ENCODE results near the gene IL2. TPM values are rescaled to one million over a fixed set of nuclear protein-coding genes. Genes with fewer than 3 reads are reported as not detected.

IL2 gene
- polyA plus RNA-seq, 1 donor (not counting 4 experiments of a cell fraction or from before 2014, with no cell fraction given): not detected

DNA sequence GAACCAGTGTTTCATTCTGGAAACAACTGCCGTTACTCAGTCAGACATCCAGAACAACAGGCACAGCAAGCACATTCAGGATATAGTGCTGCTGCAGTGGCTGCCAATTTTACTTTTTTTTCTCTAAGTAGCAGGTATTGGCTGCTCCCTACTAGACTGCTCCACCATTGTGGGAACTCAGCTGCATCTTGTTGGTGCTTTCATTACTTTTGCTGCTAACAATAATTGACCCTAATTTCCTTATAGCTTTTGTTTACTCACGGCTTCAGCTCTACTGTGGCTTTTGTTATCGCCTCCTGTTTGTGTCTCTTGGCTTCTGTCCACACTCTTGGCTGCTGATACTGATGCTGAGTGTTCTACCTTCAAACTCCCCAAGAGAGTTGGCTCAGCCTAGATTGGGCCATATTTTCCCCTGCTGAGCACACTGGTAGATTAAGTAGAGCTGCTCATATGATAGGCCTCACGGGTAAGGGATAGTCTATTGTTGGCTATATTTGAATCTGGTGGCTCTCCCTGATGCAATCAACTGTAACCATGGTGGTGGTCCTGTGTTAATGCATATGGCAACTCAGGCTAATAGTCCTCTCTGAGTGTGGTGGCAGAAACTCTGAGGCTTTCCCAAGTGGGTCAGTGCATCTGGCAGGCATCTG, 44.5 kb upstream of the IL2 start:
- Histone ChIP-seq H3K4me3 (ENCODE audit: control insufficient read depth in 2 of 3, extremely low read depth in 1 of 3, insufficient read depth in 2 of 3, low read depth in 1 of 3, low read length in 3 of 3) (no peak overlapping the region), H3K9me3 (ENCODE audit: control insufficient read depth, low read depth, low read length) (no peaks in the 10 kb centered on the region), H3K9me1 (ENCODE audit: control insufficient read depth, extremely low read depth, insufficient read depth, low read length) (no peaks in the 10 kb centered on the region), H3K4me2 (ENCODE audit: control insufficient read depth, extremely low read depth, insufficient read depth, low read depth, low read length) (no peak overlapping the region), H3K27ac (ENCODE audit: control insufficient read depth, insufficient read depth, low read length) (no peak overlapping the region), H3K9ac (ENCODE audit: control insufficient read depth, extremely low read depth, insufficient read depth, low read length) (no peak overlapping the region), H3K36me3 (ENCODE audit: control insufficient read depth in 2 of 2, extremely low read depth in 1 of 2, insufficient read depth in 2 of 2, low read length in 2 of 2) (no peaks in the 10 kb centered on the region), H4K20me1 (ENCODE audit: control insufficient read depth, extremely low read depth, insufficient read depth, low read length) (no peaks in the 10 kb centered on the region), H2AFZ (ENCODE audit: control insufficient read depth, low read length) (no peak overlapping the region), H3K4me1 (ENCODE audit: control insufficient read depth, extremely low read depth, insufficient read depth, low read length) (no peaks in the 10 kb centered on the region), H3K27me3 (ENCODE audit: control insufficient read depth, extremely low read depth, insufficient read depth, low read length) (no peaks in the 10 kb centered on the region), H3K79me2 (ENCODE audit: control insufficient read depth, insufficient read depth, low read length) (no peaks in the 10 kb centered on the region)
- FAIRE-seq: no peak
- TF ChIP-seq CTCF (optimal IDR thresholded peaks at IDR 0.05 in 1 of 3, IDR thresholded peaks at IDR 0.05 in 1 of 3, conservative IDR thresholded peaks at IDR 0.05 in 1 of 3; ENCODE audit: extremely low read depth in 1 of 3, insufficient read depth in 2 of 3, low read length in 3 of 3): no peak
- TF ChIP-seq EZH2 (IDR thresholded peaks at IDR 0.05; ENCODE audit: low read length): no peak
- DNase-seq (ENCODE audit: low read depth, low spot score): no peak
- dilution Hi-C loops (cut with MboI; ENCODE audit: extremely low pct_ligation_motif_present, low sequenced_read_pairs): no loop called here

DNA sequence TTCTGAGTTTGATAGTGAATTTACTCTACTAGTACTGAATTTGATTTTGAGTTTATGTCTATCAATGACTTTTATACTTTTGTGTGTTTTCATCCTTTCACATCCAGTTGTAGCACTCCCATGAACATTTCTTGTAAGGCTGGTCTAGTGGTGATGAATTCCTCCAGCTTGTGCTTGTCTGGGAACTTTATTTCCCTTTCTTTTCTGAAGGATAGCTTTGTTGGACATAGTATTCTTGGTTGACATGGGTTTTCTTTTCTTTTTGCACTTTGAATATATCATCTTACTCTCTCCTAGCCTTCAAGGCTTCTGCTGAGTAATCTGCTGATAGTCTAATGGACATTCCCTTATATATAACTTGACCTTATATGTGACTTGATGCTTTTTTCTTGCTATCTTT, 32.5 kb upstream of the IL2 start:
- H3K79me2 ChIP-seq (ENCODE audit: control insufficient read depth, insufficient read depth, low read length): no peaks in the 10 kb centered on the region

More for the DNA sequence above, 32.5 kb upstream of the IL2 start:
- DNase-seq (ENCODE audit: low read depth, low spot score) (no peak), FAIRE-seq (no peak)
- no peak overlapping the region for H2AFZ ChIP-seq (ENCODE audit: control insufficient read depth, low read length)
- no peak overlapping the region for H3K9ac ChIP-seq (ENCODE audit: control insufficient read depth, extremely low read depth, insufficient read depth, low read length)
- H3K9me3 ChIP-seq (ENCODE audit: control insufficient read depth, low read depth, low read length): no peaks in the 10 kb centered on the region
- no peak overlapping the region for H3K4me3 ChIP-seq (ENCODE audit: control insufficient read depth in 2 of 3, extremely low read depth in 1 of 3, insufficient read depth in 2 of 3, low read depth in 1 of 3, low read length in 3 of 3)
- H3K36me3 ChIP-seq (ENCODE audit: control insufficient read depth in 2 of 2, extremely low read depth in 1 of 2, insufficient read depth in 2 of 2, low read length in 2 of 2): no peaks in the 10 kb centered on the region
- no peaks in the 10 kb centered on the region for H3K9me1 ChIP-seq (ENCODE audit: control insufficient read depth, extremely low read depth, insufficient read depth, low read length)
- H3K27ac ChIP-seq (ENCODE audit: control insufficient read depth, insufficient read depth, low read length): no peak overlapping the region
- H3K27me3 ChIP-seq (ENCODE audit: control insufficient read depth, extremely low read depth, insufficient read depth, low read length): no peaks in the 10 kb centered on the region
- no peak for TF ChIP-seq EZH2 (IDR thresholded peaks at IDR 0.05; ENCODE audit: low read length)
- TF ChIP-seq CTCF (optimal IDR thresholded peaks at IDR 0.05 in 1 of 3, IDR thresholded peaks at IDR 0.05 in 1 of 3, conservative IDR thresholded peaks at IDR 0.05 in 1 of 3; ENCODE audit: extremely low read depth in 1 of 3, insufficient read depth in 2 of 3, low read length in 3 of 3): no peak
- dilution Hi-C loops (cut with MboI; ENCODE audit: extremely low pct_ligation_motif_present, low sequenced_read_pairs): no loop called here
- H4K20me1 ChIP-seq (ENCODE audit: control insufficient read depth, extremely low read depth, insufficient read depth, low read length): no peaks in the 10 kb centered on the region
- no peaks in the 10 kb centered on the region for H3K4me1 ChIP-seq (ENCODE audit: control insufficient read depth, extremely low read depth, insufficient read depth, low read length)
- no peak overlapping the region for H3K4me2 ChIP-seq (ENCODE audit: control insufficient read depth, extremely low read depth, insufficient read depth, low read depth, low read length)

Data from keratinocyte (primary cell).